Measurements from ENCODE around the gene ZNF444.
"Not testable (repeated sequence)": the region's sequence is repeated elsewhere in the genome, so short reads cannot be mapped to it uniquely, and the experiment has no call there.

ZNF444 gene

GRCh38 chr19:56138069-56138468 lies 3.0 kb upstream of the ZNF444 start:
- TF ChIP-seq POLR2A (IDR thresholded peaks at IDR 0.05; ENCODE audit: low read length), result no peak
- TF ChIP-seq GATA1 (IDR thresholded peaks at IDR 0.05; ENCODE audit: low read depth, low read length), result no peak
- no peak for DNase-seq

GRCh38 chr19:56139847-56140582 lies 1.1 kb upstream of the ZNF444 start:
- DNase-seq, result peak; percentile 67 to 78
- no peak for TF ChIP-seq POLR2A (IDR thresholded peaks at IDR 0.05; ENCODE audit: low read length)
- TF ChIP-seq GATA1 (IDR thresholded peaks at IDR 0.05; ENCODE audit: low read depth, low read length), result no peak

GRCh38 chr19:56141417-56141993 lies 418 bp downstream of the ZNF444 start:
- TF ChIP-seq POLR2A (IDR thresholded peaks at IDR 0.05; ENCODE audit: low read length), result no peak
- TF ChIP-seq GATA1 (IDR thresholded peaks at IDR 0.05; ENCODE audit: low read depth, low read length), result no peak
- peak; percentile 46 to 54 for DNase-seq

- TF ChIP-seq POLR2A (IDR thresholded peaks at IDR 0.05; ENCODE audit: low read length) (no peak), GATA1 (IDR thresholded peaks at IDR 0.05; ENCODE audit: low read depth, low read length) (no peak)
- DNase-seq, result no peak
These were observed 1.1 kb downstream of the ZNF444 start for GRCh38 chr19:56142087-56142787.

GRCh38 chr19:56142897-56143434 lies 1.9 kb downstream of the ZNF444 start:
- no peak for TF ChIP-seq POLR2A (IDR thresholded peaks at IDR 0.05; ENCODE audit: low read length)
- no peak for TF ChIP-seq GATA1 (IDR thresholded peaks at IDR 0.05; ENCODE audit: low read depth, low read length)
- DNase-seq, result no peak

GRCh38 chr19:56144376-56144775 lies 3.3 kb downstream of the ZNF444 start:
- peak in 1 of 2 experiments; percentile 22 for DNase-seq
- no peak for TF ChIP-seq GATA1 (IDR thresholded peaks at IDR 0.05; ENCODE audit: low read depth, low read length)
- no peak for TF ChIP-seq POLR2A (IDR thresholded peaks at IDR 0.05; ENCODE audit: low read length)

- TF ChIP-seq GATA1 (IDR thresholded peaks at IDR 0.05; ENCODE audit: low read depth, low read length) (no peak), POLR2A (IDR thresholded peaks at IDR 0.05; ENCODE audit: low read length) (no peak)
These were observed 3.7 kb downstream of the ZNF444 start for GRCh38 chr19:56144831-56145230.

GRCh38 chr19:56145698-56146097 lies 4.6 kb downstream of the ZNF444 start:
- no peak for TF ChIP-seq GATA1 (IDR thresholded peaks at IDR 0.05; ENCODE audit: low read depth, low read length)
- no peak for TF ChIP-seq POLR2A (IDR thresholded peaks at IDR 0.05; ENCODE audit: low read length)
- DNase-seq, result no peak

More at GRCh38 chr19:56144831-56145230, 3.7 kb downstream of the ZNF444 start:
- no peak for DNase-seq

GRCh38 chr19:56146904-56147303 lies 5.8 kb downstream of the ZNF444 start:
- no peak for DNase-seq
- no peak for TF ChIP-seq POLR2A (IDR thresholded peaks at IDR 0.05; ENCODE audit: low read length)
- TF ChIP-seq GATA1 (IDR thresholded peaks at IDR 0.05; ENCODE audit: low read depth, low read length), result no peak

- no peak for DNase-seq
- TF ChIP-seq POLR2A (IDR thresholded peaks at IDR 0.05; ENCODE audit: low read length), result no peak
- no peak for TF ChIP-seq GATA1 (IDR thresholded peaks at IDR 0.05; ENCODE audit: low read depth, low read length)
These were observed 6.2 kb downstream of the ZNF444 start for GRCh38 chr19:56147307-56147706.

- DNase-seq, result no peak
- TF ChIP-seq POLR2A (IDR thresholded peaks at IDR 0.05; ENCODE audit: low read length) (no peak), GATA1 (IDR thresholded peaks at IDR 0.05; ENCODE audit: low read depth, low read length) (no peak)
These were observed 7.0 kb downstream of the ZNF444 start for GRCh38 chr19:56148096-56148495.

GRCh38 chr19:56148955-56149655 lies 8.0 kb downstream of the ZNF444 start:
- DNase-seq, result not testable (repeated sequence)

GRCh38 chr19:56149656-56150038 lies 8.6 kb downstream of the ZNF444 start:
- DNase-seq, result no peak
- TF ChIP-seq POLR2A (IDR thresholded peaks at IDR 0.05; ENCODE audit: low read length), result no peak
- no peak for TF ChIP-seq GATA1 (IDR thresholded peaks at IDR 0.05; ENCODE audit: low read depth, low read length)

- TF ChIP-seq GATA1 (IDR thresholded peaks at IDR 0.05; ENCODE audit: low read depth, low read length), result no peak
- no peak for TF ChIP-seq POLR2A (IDR thresholded peaks at IDR 0.05; ENCODE audit: low read length)
These were observed 9.3 kb downstream of the ZNF444 start for GRCh38 chr19:56150358-56150757.

More at GRCh38 chr19:56150358-56150757, 9.3 kb downstream of the ZNF444 start:
- no peak for DNase-seq
